ENCODE results near the gene DIAPH3. TPM values are rescaled to one million over a fixed set of nuclear protein-coding genes. Genes with fewer than 3 reads are reported as not detected.

The DIAPH3 gene
- total and polyA plus RNA-seq, 8 donors, result 3.3 to 19.1 (median 10.6) TPM

GRCh38 chr13:59879281-59879680 lies 284.4 kb downstream of the DIAPH3 start:
- no peak for ATAC-seq
- no peak for TF ChIP-seq CTCF (IDR thresholded peaks at IDR 0.05)
- intact Hi-C loops (cut with DNase I), result no loop called here
- Histone ChIP-seq H3K27me3 (no peaks in the 10 kb centered on the region), H3K36me3 (no peaks in the 10 kb centered on the region), H3K4me1 (no peaks in the 10 kb centered on the region), H3K9me3 (no peaks in the 10 kb centered on the region), H3K27ac (no peak overlapping the region), H3K4me3 (no peak overlapping the region)
- DNase-seq, result no peak

GRCh38 chr13:59877933-59878332 lies 285.8 kb downstream of the DIAPH3 start:
- Histone ChIP-seq H3K9me3 (no peaks in the 10 kb centered on the region), H3K4me3 (no peak overlapping the region), H3K4me1 (no peaks in the 10 kb centered on the region), H3K36me3 (no peaks in the 10 kb centered on the region), H3K27me3 (no peaks in the 10 kb centered on the region), H3K27ac (no peak overlapping the region)
- intact Hi-C loops (cut with DNase I), result no loop called here
- TF ChIP-seq CTCF (IDR thresholded peaks at IDR 0.05), result no peak
- ATAC-seq, result no peak
- DNase-seq, result no peak

GRCh38 chr13:59874973-59875372 lies 288.8 kb downstream of the DIAPH3 start:
- Histone ChIP-seq H3K27me3 (no peaks in the 10 kb centered on the region), H3K4me3 (no peak overlapping the region), H3K4me1 (no peaks in the 10 kb centered on the region), H3K36me3 (no peaks in the 10 kb centered on the region), H3K9me3 (no peaks in the 10 kb centered on the region), H3K27ac (no peak overlapping the region)
- intact Hi-C loops (cut with DNase I), result no loop called here
- TF ChIP-seq CTCF (IDR thresholded peaks at IDR 0.05), result no peak
- DNase-seq (no peak), ATAC-seq (no peak)

- Histone ChIP-seq H3K36me3 (no peaks in the 10 kb centered on the region), H3K27me3 (no peaks in the 10 kb centered on the region), H3K4me3 (no peak overlapping the region), H3K4me1 (no peaks in the 10 kb centered on the region), H3K27ac (no peak overlapping the region), H3K9me3 (no peaks in the 10 kb centered on the region)
- intact Hi-C loops (cut with DNase I), result no loop called here
- no peak for TF ChIP-seq CTCF (IDR thresholded peaks at IDR 0.05)
- ATAC-seq (no peak), DNase-seq (no peak)
These were observed 289.9 kb downstream of the DIAPH3 start for GRCh38 chr13:59873856-59874255.

GRCh38 chr13:59873309-59873708 lies 290.4 kb downstream of the DIAPH3 start:
- Histone ChIP-seq H3K4me1 (no peaks in the 10 kb centered on the region), H3K27ac (no peak overlapping the region), H3K27me3 (no peaks in the 10 kb centered on the region), H3K36me3 (no peaks in the 10 kb centered on the region), H3K9me3 (no peaks in the 10 kb centered on the region), H3K4me3 (no peak overlapping the region)
- intact Hi-C loops (cut with DNase I), result no loop called here
- DNase-seq (no peak), ATAC-seq (no peak)
- no peak for TF ChIP-seq CTCF (IDR thresholded peaks at IDR 0.05)

Measured in left lung (tissue), 10 donors.